Heart left ventricle (tissue), 13 donors: ENCODE data around the gene GDF7.
"Not testable (repeated sequence)": the region's sequence is repeated elsewhere in the genome, so short reads cannot be mapped to it uniquely, and the experiment has no call there.

Experiments
- POLR2A ChIP-seq, 2 donors: fragments of 450-650 bp; IDR thresholded peaks; one replicate each; pipeline ENCODE4 v1.6.1; 2017; ENCODE audit warnings: antibody characterized with exemption in 2 of 2, mild to moderate bottlenecking in 2 of 2, moderate library complexity in 2 of 2
- TF ChIP-seq, protein P1 (sequence below), 12 donors: fragments of 200-600 bp; sonication (generic) in 4 of 12; IDR thresholded peaks; one replicate each; pipeline versions ENCODE4 v1.5.0 to v1.8.0; 2018 to 2022; ENCODE audit warnings: antibody characterized with exemption in 12 of 12, mild to moderate bottlenecking in 5 of 12
- donor health status: ischemic (EF 13 %, LVEDD 7.1; RV severe dilation, severe dysfunction).
- donor health status: DM: no; HTN: yes; CAD: no.
- donor health status: DM: no; HTN: no; CAD: no.
- donor health status: ischemic (EF 25% LVEDD 6.9; RV normal size, moderate dysfunction).
- donor health status: ischemic (EF 25% LVEDD 5.7; RV mildly dilated, moderate dysfunction).
- donor health status: ischemic (EF 35%, LVEDD 5.7; RV mildly dilated, moderate dysfunction).
- donor health status: nonischemic (EF 11% LVEDD 7.7; RV severe dilation, severe dysfunction).
- donor health status: DM: yes; HTN: yes; CAD: no.
- donor health status: PGD.
- donor health status: ischemic (EF 29% LVEDD 5.4; RV normal size, mild dysfunction).
- donor health status: nonischemic (EF 23%, LVEDD 6.1; RV moderate dilation, normal function).

DNA sequence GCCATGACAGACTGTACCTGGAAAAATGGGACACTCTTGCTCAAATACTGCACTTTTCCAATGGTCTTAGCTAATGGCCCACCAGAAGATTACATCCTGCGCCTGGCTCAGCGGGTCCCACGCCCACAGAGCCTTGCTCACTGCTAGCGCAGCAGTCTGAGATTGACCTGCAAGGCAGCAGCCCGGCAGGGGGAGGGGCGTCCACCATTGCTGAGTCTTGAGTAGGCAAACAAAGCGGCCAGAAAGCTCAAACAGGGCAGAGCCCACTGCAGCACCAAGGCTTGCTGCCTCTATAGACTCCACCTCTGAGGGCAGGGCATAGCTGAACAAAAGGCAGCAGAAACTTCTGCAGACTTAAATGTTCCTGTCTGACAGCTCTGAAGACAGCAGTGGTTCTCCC is 44.7 kb downstream of the GDF7 start:
- TF ChIP-seq, protein P1, sequence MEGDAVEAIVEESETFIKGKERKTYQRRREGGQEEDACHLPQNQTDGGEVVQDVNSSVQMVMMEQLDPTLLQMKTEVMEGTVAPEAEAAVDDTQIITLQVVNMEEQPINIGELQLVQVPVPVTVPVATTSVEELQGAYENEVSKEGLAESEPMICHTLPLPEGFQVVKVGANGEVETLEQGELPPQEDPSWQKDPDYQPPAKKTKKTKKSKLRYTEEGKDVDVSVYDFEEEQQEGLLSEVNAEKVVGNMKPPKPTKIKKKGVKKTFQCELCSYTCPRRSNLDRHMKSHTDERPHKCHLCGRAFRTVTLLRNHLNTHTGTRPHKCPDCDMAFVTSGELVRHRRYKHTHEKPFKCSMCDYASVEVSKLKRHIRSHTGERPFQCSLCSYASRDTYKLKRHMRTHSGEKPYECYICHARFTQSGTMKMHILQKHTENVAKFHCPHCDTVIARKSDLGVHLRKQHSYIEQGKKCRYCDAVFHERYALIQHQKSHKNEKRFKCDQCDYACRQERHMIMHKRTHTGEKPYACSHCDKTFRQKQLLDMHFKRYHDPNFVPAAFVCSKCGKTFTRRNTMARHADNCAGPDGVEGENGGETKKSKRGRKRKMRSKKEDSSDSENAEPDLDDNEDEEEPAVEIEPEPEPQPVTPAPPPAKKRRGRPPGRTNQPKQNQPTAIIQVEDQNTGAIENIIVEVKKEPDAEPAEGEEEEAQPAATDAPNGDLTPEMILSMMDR (IDR thresholded peaks at IDR 0.05): not testable (repeated sequence)
- not testable (repeated sequence) for TF ChIP-seq POLR2A (IDR thresholded peaks at IDR 0.05)
